HG02938 (cell line): ENCODE data around the gene AAR2.

Experiments used
- ATAC-seq: cut with Tn5 transposase; IDR thresholded peaks from one replicate; pipeline ENCODE4 v1.9.1; 2021; ENCODE audit warnings: mild to moderate bottlenecking, moderate library complexity; ENCODE audit not compliant: unreplicated experiment

The AAR2 gene

GRCh38 chr20:36275441-36276189 lies 39.3 kb downstream of the AAR2 start:
- no peak for ATAC-seq

- ATAC-seq = no peak
Observed at GRCh38 chr20:36277546-36277945, 41.3 kb downstream of the AAR2 start.

GRCh38 chr20:36279362-36279761 lies 43.1 kb downstream of the AAR2 start:
- ATAC-seq = no peak

GRCh38 chr20:36279776-36280175 lies 43.5 kb downstream of the AAR2 start:
- no peak for ATAC-seq

- ATAC-seq = no peak
Observed at GRCh38 chr20:36281785-36282380, 45.6 kb downstream of the AAR2 start.

- no peak for ATAC-seq
Observed at GRCh38 chr20:36284751-36285150, 48.5 kb downstream of the AAR2 start.

- no peak for ATAC-seq
Observed at GRCh38 chr20:36285746-36286447, 49.6 kb downstream of the AAR2 start.

- no peak for ATAC-seq
Observed at GRCh38 chr20:36297656-36298055, 61.4 kb downstream of the AAR2 start.

- ATAC-seq = no peak
Observed at GRCh38 chr20:36298061-36298460, 61.8 kb downstream of the AAR2 start.

GRCh38 chr20:36298795-36299339 lies 62.6 kb downstream of the AAR2 start:
- ATAC-seq = no peak

GRCh38 chr20:36299459-36299858 lies 63.2 kb downstream of the AAR2 start:
- no peak for ATAC-seq

- ATAC-seq = no peak
Observed at GRCh38 chr20:36301359-36302119, 65.3 kb downstream of the AAR2 start.

GRCh38 chr20:36303020-36303595 lies 66.8 kb downstream of the AAR2 start:
- no peak for ATAC-seq

- ATAC-seq = no peak
Observed at GRCh38 chr20:36303831-36304230, 67.6 kb downstream of the AAR2 start.

- no peak for ATAC-seq
Observed at GRCh38 chr20:36304786-36305495, 68.7 kb downstream of the AAR2 start.

- no peak for ATAC-seq
Observed at GRCh38 chr20:36305602-36306551, 69.6 kb downstream of the AAR2 start, which contains the start of gene DLGAP4. DLGAP4 (plus strand) TSS chr20:36306339; CDS start chr20:36431718, 125,379 bp downstream.
